Fibroblast of the aortic adventitia (primary cell): ENCODE data around the gene C1orf105. TPM values are rescaled to one million over a fixed set of nuclear protein-coding genes. Genes with fewer than 3 reads are reported as not detected.

Source experiments
- DNase-seq: peaks from one replicate; pipeline ENCODE4 v3.0.0-alpha.2; 2010; ENCODE audit warnings: low read depth
- H3K4me3 ChIP-seq: 2 replicates; pipeline ENCODE4 v1.5.1; 2011; ENCODE audit warnings: low read depth, mild to moderate bottlenecking, control low read depth, low read length, moderate library complexity
- total RNA-seq: library from RNA; depleted of rRNA; stranded (reverse); fragments of >200 nt; gene quantifications from 2 replicates; pipeline ENCODE4 v1.2.3, GENCODE V29; 2012; ENCODE audit warnings: low replicate concordance
- TF ChIP-seq, protein P1 (sequence below): IDR thresholded peaks from 2 replicates; pipeline ENCODE4 v1.5.1; 2011; ENCODE audit warnings: mild to moderate bottlenecking, low read length, control low read depth, inconsistent platforms; ENCODE audit not compliant: insufficient read depth

The C1orf105 gene
- total RNA-seq, 1 donor: not detected

DNA sequence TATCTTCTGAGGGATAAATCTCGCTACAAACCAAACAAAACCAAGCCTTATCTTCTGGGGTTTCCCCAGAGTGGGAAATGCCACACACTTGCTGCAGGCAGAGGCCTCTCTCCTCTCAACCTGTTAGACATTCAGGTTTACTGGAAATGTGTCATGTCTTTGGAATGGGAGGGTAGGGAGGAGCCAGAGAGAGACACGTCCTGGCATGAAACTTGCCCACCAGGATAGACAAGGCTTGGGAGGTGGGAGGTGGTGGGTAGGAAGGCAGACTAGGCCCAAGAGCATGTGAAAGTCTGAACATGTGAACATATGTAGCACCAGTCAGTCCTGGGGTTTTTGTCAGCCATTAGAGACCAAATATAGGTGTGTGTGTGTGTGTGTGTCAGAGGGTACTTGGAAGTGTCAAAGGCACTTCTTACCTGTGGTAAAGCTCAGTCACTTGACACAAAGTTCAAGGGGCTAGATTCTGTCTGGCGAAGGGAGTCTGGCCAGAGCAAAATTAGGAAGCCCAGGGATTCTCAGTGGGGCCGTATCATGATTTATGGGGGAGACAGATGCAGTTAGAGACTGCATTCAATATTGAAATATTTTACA lies 55.8 kb downstream of the C1orf105 start:
- no peak overlapping the region for H3K4me3 ChIP-seq
- DNase-seq: no peak
- TF ChIP-seq, protein P1, sequence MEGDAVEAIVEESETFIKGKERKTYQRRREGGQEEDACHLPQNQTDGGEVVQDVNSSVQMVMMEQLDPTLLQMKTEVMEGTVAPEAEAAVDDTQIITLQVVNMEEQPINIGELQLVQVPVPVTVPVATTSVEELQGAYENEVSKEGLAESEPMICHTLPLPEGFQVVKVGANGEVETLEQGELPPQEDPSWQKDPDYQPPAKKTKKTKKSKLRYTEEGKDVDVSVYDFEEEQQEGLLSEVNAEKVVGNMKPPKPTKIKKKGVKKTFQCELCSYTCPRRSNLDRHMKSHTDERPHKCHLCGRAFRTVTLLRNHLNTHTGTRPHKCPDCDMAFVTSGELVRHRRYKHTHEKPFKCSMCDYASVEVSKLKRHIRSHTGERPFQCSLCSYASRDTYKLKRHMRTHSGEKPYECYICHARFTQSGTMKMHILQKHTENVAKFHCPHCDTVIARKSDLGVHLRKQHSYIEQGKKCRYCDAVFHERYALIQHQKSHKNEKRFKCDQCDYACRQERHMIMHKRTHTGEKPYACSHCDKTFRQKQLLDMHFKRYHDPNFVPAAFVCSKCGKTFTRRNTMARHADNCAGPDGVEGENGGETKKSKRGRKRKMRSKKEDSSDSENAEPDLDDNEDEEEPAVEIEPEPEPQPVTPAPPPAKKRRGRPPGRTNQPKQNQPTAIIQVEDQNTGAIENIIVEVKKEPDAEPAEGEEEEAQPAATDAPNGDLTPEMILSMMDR: no peak

DNA sequence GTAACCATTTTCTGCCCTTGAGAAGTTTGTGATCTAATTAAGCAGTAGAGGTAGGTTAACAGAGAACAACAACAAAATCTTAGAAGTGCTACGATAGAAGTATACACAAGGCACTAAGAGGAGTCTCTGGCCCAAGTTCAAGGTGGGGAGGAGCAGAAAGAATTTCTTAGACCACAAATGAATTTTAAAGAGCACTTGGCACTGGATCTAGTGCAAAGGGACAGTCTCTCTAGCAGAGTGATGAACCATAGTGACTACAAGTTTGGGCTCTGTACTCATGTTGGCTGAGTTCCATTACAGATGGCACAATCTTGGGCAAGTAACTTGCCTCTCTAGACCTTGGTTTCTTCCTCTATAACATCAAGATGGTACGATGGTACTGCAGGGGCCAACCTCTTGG lies 56.7 kb downstream of the C1orf105 start:
- no peak for DNase-seq
- no peak overlapping the region for H3K4me3 ChIP-seq
- TF ChIP-seq, protein P1: no peak

DNA sequence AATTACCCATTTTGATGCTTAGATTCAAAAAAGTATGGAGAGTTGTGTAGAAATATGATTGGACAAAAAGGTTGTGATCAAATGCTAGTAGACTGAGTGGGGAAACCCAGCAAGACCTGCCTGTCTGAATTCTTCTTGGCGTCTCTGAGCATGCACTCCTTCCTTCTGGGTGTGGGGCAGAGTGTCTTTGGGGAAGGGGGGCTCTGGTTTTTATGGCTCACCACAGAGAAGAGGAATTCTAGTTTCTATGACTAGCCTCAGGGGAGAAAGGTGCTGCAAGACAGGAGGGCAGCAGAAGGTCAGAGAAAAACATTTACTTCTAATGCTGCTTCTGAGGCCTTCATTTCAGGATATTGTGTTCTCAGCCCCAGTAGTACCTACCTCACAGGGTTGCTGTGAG lies 57.3 kb downstream of the C1orf105 start:
- TF ChIP-seq, protein P1: no peak
- DNase-seq: no peak
- H3K4me3 ChIP-seq: no peak overlapping the region

DNA sequence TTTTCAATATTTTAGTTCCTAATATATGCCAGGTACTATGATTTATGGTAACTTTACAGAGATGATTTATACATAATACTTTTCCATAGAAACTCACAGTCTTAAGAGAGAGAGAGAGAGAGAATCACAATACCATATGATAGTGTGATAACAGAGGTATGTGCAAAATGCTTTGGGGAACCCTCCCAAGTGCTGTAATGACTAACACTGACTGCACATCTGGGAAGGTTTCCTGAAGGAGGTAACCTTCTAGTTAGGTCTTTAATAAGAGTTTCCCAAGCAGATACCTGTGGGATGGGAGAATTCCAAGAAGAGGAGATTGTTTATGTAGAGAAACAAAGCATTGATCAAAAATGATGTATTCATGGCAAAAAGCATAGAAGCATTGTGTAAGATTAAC lies 58.0 kb downstream of the C1orf105 start:
- peak; percentile 63 for DNase-seq
- no peak overlapping the region for H3K4me3 ChIP-seq
- TF ChIP-seq, protein P1: no peak

DNA sequence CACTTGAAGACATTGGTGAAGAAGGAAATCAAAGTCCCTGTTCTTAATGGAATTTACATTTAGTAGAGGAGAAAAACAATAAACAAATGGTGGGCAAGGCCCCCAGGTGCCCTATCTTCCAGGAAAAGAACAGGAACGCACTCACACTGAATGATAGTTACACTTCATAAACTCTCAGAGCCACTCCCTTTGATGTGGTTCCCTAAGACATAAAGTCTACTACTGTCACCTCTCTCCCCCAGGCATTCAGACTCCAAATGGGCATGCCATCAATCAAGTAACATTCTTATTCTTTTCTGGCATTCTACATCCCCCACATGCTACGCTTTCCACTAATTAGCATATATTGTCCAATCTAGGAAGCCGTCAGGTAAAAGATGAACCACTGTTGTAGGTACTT lies 59.9 kb downstream of the C1orf105 start:
- no peak for DNase-seq
- TF ChIP-seq, protein P1: no peak
- H3K4me3 ChIP-seq: no peak overlapping the region

DNA sequence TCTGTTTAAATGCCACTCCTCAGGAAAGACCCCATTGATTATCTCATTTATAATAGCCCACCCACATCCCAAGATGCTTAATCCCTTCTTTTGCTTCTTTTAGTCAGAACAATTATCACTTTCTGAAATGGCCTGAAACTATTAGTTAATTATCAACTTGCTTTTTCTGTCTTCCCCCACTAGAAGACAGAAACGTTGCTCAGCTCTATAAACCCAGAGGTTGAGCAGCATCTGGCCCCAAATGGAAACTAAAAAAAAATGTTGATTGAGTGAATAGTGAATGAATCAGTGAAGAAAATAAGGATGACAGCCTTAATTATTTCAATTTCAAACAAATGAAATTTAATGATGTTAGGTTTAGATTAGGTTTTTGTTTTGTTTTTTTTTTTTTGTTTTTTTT lies 61.6 kb downstream of the C1orf105 start:
- TF ChIP-seq, protein P1: no peak
- no peak overlapping the region for H3K4me3 ChIP-seq
- no peak for DNase-seq

DNA sequence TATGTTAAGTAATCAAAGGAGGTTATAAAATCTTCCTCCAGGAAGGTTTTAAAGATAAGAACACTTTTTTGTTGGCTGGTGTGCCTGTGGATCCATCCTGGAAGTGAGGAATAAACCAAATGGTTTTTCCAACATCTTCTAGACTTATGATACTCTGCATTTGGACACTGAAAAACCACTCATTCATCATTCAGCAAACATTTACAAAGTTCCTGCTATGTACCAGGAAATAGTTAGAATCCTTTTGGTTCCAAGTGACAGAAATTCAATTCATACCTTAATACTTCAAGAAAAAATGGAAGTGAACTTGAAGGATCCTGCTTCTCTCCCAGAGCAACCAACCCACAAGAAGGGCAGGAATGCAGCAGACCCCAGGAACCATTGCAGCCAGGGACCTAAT lies 63.0 kb downstream of the C1orf105 start:
- peak; percentile 9 for DNase-seq

More for the DNA sequence above, 63.0 kb downstream of the C1orf105 start:
- TF ChIP-seq, protein P1: no peak
- H3K4me3 ChIP-seq: no peak overlapping the region
